GM12878 (cell line): Measurements from ENCODE around the gene NRG3. TPM values are rescaled to one million over a fixed set of nuclear protein-coding genes. Genes with fewer than 3 reads are reported as not detected.

ENCODE experiments used
- ATAC-seq: fragments of 200-7000 bp; cut with Tn5 transposase; 3 replicates; pipeline ENCODE4 v1.9.1; 2020; ENCODE audit warnings: mild to moderate bottlenecking, moderate library complexity
- BruUV-seq: library from RNA; stranded (reverse); fragments of 400-500 nt; replicated peaks from 2 replicates; lab custom pipeline; 2021; lab: Mats Ljungman, UMichigan
- CTCF ChIA-PET: fragments of 300-600 bp; sonication (Branson Sonifier 250); formaldehyde crosslinking; extraction: SDS; loops from one replicate; lab custom pipeline; 2021; ENCODE audit warnings: inconsistent platforms; lab: Yijun Ruan, JAX
- POLR2A ChIA-PET: fragments of 350-600 bp; formaldehyde crosslinking; extraction: SDS; loops from one replicate; lab custom pipeline; 2021; ENCODE audit warnings: inconsistent platforms; lab: Charles Lee
- RAD21 ChIA-PET: fragments of 300-600 bp; sonication (Branson Sonifier 250); formaldehyde crosslinking; loops from one replicate; lab custom pipeline; 2023; ENCODE audit warnings: antibody characterized with exemption; ENCODE audit not compliant: unreplicated experiment; lab: Charles Lee
- SMC1A ChIA-PET: fragments of 300-600 bp; sonication (Branson Sonifier 250); formaldehyde crosslinking; loops from one replicate; lab custom pipeline; 2023; ENCODE audit not compliant: unreplicated experiment, uncharacterized antibody; lab: Charles Lee
- DNase-seq: peaks from one replicate; pipeline ENCODE4 v3.0.0-alpha.2; 2011; ENCODE audit warnings: low read depth, low spot score
- FAIRE-seq: peaks from 3 replicates; lab custom pipeline; 2011; peaks lifted over from hg19 to GRCh38; lab: Jason Lieb, UNC
- H2AFZ ChIP-seq: 2 replicates; pipeline ENCODE4 v1.6.0; 2011; ENCODE audit warnings: low read depth, low read length, control low read depth; ENCODE audit not compliant: control insufficient read depth
- H3K27ac ChIP-seq: 2 replicates; pipeline ENCODE4 v1.5.1; 2011; ENCODE audit warnings: control low read depth; ENCODE audit not compliant: control insufficient read depth, insufficient read depth
- H3K27me3 ChIP-seq, 2 experiments: replicated peaks in 1 of 2; 2 replicates each; pipeline versions ENCODE4 v1.6.0 to v1.6.1; 2011; ENCODE audit warnings: low read length in 1 of 2; ENCODE audit not compliant: control insufficient read depth in 2 of 2, insufficient read depth in 2 of 2
- H3K36me3 ChIP-seq, 2 experiments: 2 replicates each; pipeline ENCODE4 v1.5.1; 2011; ENCODE audit warnings: low read length in 1 of 2; ENCODE audit not compliant: control insufficient read depth in 2 of 2, insufficient read depth in 2 of 2
- H3K4me1 ChIP-seq: 2 replicates; pipeline ENCODE4 v1.6.1; 2011; ENCODE audit warnings: mild to moderate bottlenecking, low read length, moderate library complexity, mixed read lengths; ENCODE audit not compliant: control insufficient read depth, insufficient read depth
- H3K4me2 ChIP-seq: 2 replicates; pipeline ENCODE4 v1.6.0; 2011; ENCODE audit warnings: control low read depth; ENCODE audit not compliant: control insufficient read depth, insufficient read depth
- H3K4me3 ChIP-seq: fragments of 200-600 bp; sonication (generic); 2 replicates; pipeline ENCODE4 v1.5.1; 2016
- H3K79me2 ChIP-seq: 2 replicates; pipeline ENCODE4 v1.6.0; 2011; ENCODE audit warnings: low read length; ENCODE audit not compliant: control insufficient read depth, insufficient read depth
- H3K9ac ChIP-seq: 2 replicates; pipeline ENCODE4 v1.8.0; 2011; ENCODE audit warnings: low read length, control low read depth, mixed read lengths; ENCODE audit not compliant: control insufficient read depth, insufficient read depth
- H3K9me3 ChIP-seq: replicated peaks from 3 replicates; pipeline ENCODE4 v1.5.1; 2011; ENCODE audit warnings: mild to moderate bottlenecking, low read length; ENCODE audit not compliant: control insufficient read depth, insufficient read depth
- H4K20me1 ChIP-seq: 2 replicates; pipeline ENCODE4 v1.6.0; 2011; ENCODE audit not compliant: control insufficient read depth, insufficient read depth
- DPF2 ChIP-seq: fragments of 450-650 bp; IDR thresholded peaks from 2 replicates; pipeline ENCODE4 v1.6.1; 2017; ENCODE audit warnings: mild to moderate bottlenecking
- HCFC1 ChIP-seq: fragments of 150-350 bp; IDR thresholded peaks from 2 replicates; pipeline ENCODE4 v1.6.1; 2014; ENCODE audit warnings: low read length
- HDAC2 ChIP-seq: fragments of 200-600 bp; sonication (generic); IDR thresholded peaks from 2 replicates; pipeline ENCODE4 v1.6.1; 2017
- IRF4 ChIP-seq: IDR thresholded peaks from 2 replicates; pipeline ENCODE4 v1.6.1; 2011; ENCODE audit warnings: low read depth, low read length
- KLF5 ChIP-seq: fragments of 450-650 bp; IDR thresholded peaks from 2 replicates; pipeline ENCODE4 v1.6.1; 2014; ENCODE audit warnings: mild to moderate bottlenecking; ENCODE audit not compliant: partially characterized antibody
- NR2C1 ChIP-seq: fragments of 450-650 bp; IDR thresholded peaks from 2 replicates; pipeline ENCODE4 v1.6.1; 2017; ENCODE audit warnings: antibody characterized with exemption, mild to moderate bottlenecking, moderate library complexity
- PML ChIP-seq: IDR thresholded peaks from 2 replicates; pipeline ENCODE4 v1.6.1; 2012; ENCODE audit warnings: low read length, inconsistent platforms
- SMAD5 ChIP-seq: IDR thresholded peaks from 2 replicates; pipeline ENCODE4 v1.6.1; 2016; ENCODE audit warnings: antibody characterized with exemption, low read depth
- STAT3 ChIP-seq: IDR thresholded peaks from 2 replicates; pipeline ENCODE4 v1.6.1; 2011; ENCODE audit warnings: low read depth, low read length, improper control_type of control experiment
- ZNF274 ChIP-seq: IDR thresholded peaks from one replicate; pipeline ENCODE4 v1.8.0; 2011; ENCODE audit not compliant: insufficient read length, insufficient read depth
- ZSCAN29 ChIP-seq: fragments of 450-650 bp; IDR thresholded peaks from 2 replicates; pipeline ENCODE4 v1.6.1; 2017; ENCODE audit warnings: mild to moderate bottlenecking, moderate library complexity
- WGBS: methylation state at CpG from one replicate; pipeline ENCODE4 v1.1.6; 2016; ENCODE audit warnings: low lambda C conversion rate; ENCODE audit not compliant: insufficient replicate concordance, insufficient coverage; ENCODE audit errors: missing lambda C conversion rate; 5-methylcytosine and 5-hydroxymethylcytosine counted together
- in situ Hi-C: fragments of 300-500 bp; cut with MboI; formaldehyde crosslinking; loops from 9 replicates; pipeline ENCODE4 v1.14.3; 2018; ENCODE audit warnings: mixed read lengths
- intact Hi-C: fragments of 100-400 bp; cut with micrococcal nuclease; formaldehyde crosslinking; loops from one replicate; pipeline ENCODE4 v1.14.2; 2022; ENCODE audit not compliant: unreplicated experiment
- polyA plus RNA-seq, 11 experiments: library from polyadenylated mRNA; depleted of rRNA in 4 of 11; unstranded in 6 of 11; stranded (reverse) in 5 of 11; fragments of >200 nt; fragmentation: Nextera tagmentation in 4 of 11; fragmentation: Illumina TruSeq in 1 of 11; extraction: Ambion mirVana in 4 of 11; extraction: Trizol in 1 of 11; gene quantifications; 1 replicate in 1 of 11; 2 replicates in 10 of 11; pipeline versions ENCODE4 v1.2.1 to v1.2.3, GENCODE V29; 2011 to 2016; ENCODE audit warnings: inconsistent platforms in 2 of 11, missing spikeins in 2 of 11, low read depth in 1 of 11
- total RNA-seq, 4 experiments: library from RNA; depleted of rRNA in 3 of 4; stranded (reverse); fragments of >200 nt in 3 of 4; fragmentation: Illumina TruSeq in 1 of 4; extraction: Trizol in 1 of 4; gene quantifications; 2 replicates each; pipeline versions ENCODE4 v1.2.1 to v1.2.3, GENCODE V29; 2013 to 2021
- TF ChIP-seq, protein P1 (sequence below): fragments of 450-650 bp; IDR thresholded peaks from 2 replicates; pipeline ENCODE4 v1.6.1; 2016; ENCODE audit warnings: mild to moderate bottlenecking
- TF ChIP-seq, protein P2 (sequence below): fragments of 450-650 bp; IDR thresholded peaks from 2 replicates; pipeline ENCODE4 v1.6.1; 2017; ENCODE audit warnings: borderline replicate concordance

Gene NRG3
- total and polyA plus RNA-seq, 10 of the 15 experiments (the other 5 are each of a cell fraction or from before 2014, with no cell fraction given), result 0.03 to 0.41 (median 0.17) TPM; not detected in 3

- TF ChIP-seq DPF2 (no peak), PML (no peak), ZNF274 (no peak), IRF4 (no peak), NR2C1 (no peak), STAT3 (no peak), ZSCAN29 (no peak)
- TF ChIP-seq, protein P1, sequence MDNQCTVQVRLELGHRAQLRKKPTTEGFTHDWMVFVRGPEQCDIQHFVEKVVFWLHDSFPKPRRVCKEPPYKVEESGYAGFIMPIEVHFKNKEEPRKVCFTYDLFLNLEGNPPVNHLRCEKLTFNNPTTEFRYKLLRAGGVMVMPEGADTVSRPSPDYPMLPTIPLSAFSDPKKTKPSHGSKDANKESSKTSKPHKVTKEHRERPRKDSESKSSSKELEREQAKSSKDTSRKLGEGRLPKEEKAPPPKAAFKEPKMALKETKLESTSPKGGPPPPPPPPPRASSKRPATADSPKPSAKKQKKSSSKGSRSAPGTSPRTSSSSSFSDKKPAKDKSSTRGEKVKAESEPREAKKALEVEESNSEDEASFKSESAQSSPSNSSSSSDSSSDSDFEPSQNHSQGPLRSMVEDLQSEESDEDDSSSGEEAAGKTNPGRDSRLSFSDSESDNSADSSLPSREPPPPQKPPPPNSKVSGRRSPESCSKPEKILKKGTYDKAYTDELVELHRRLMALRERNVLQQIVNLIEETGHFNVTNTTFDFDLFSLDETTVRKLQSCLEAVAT, result no peak
- TF ChIP-seq, all 136 proteins: peak for 0
Observed at GRCh38 chr10:81909453-81909852, 34.5 kb downstream of the NRG3 start (continued).

DNA sequence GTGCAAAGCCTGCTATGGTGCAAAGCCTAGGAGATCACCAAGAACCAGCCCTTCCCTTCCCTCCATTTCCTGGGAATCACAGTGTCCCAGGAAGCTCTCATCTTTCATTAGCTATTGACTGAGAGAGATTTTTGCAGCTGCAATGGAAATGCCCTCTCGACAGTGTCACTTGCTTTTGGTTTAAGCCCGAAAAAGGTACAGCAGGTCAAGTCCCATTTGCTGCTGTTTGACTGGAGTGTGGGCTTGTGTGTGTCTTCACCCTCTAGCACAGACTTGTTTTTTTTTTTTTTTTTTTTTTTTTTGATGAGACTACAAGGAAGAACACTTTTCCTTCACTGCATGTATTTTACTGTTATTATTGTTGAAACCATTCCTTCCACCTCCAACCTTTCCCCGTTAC is 36.3 kb downstream of the NRG3 start:
- POLR2A ChIA-PET, result no interaction called here
- intact Hi-C loops, result no loop called here
- no TSS peak for BruUV-seq

More for the DNA sequence above, 36.3 kb downstream of the NRG3 start:
- H3K4me3 ChIP-seq, result no peak overlapping the region
- no peaks in the 10 kb centered on the region for H3K36me3 ChIP-seq
- H3K79me2 ChIP-seq, result no peaks in the 10 kb centered on the region
- H3K4me1 ChIP-seq, result no peaks in the 10 kb centered on the region
- ChIA-PET RAD21 (no interaction called here), CTCF (no interaction called here), SMC1A (no interaction called here)
- DNase-seq (no peak), FAIRE-seq (no peak), ATAC-seq (no peak)
- H3K9ac ChIP-seq, result no peak overlapping the region
- 0% methylated on average over 3 of the region's 3 CpGs for WGBS
- no peaks in the 10 kb centered on the region for H3K9me3 ChIP-seq
- no peaks in the 10 kb centered on the region for H4K20me1 ChIP-seq
- in situ Hi-C loops, result no loop called here
- TF ChIP-seq, protein P2, sequence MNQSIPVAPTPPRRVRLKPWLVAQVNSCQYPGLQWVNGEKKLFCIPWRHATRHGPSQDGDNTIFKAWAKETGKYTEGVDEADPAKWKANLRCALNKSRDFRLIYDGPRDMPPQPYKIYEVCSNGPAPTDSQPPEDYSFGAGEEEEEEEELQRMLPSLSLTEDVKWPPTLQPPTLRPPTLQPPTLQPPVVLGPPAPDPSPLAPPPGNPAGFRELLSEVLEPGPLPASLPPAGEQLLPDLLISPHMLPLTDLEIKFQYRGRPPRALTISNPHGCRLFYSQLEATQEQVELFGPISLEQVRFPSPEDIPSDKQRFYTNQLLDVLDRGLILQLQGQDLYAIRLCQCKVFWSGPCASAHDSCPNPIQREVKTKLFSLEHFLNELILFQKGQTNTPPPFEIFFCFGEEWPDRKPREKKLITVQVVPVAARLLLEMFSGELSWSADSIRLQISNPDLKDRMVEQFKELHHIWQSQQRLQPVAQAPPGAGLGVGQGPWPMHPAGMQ, result no peak
- no peak for TF ChIP-seq HDAC2
- TF ChIP-seq SMAD5, result no peak
- TF ChIP-seq KLF5, result no peak
- TF ChIP-seq HCFC1, result no peak
- H3K4me2 ChIP-seq, result no peak overlapping the region
- no peak overlapping the region for H2AFZ ChIP-seq
- no peaks in the 10 kb centered on the region for H3K27me3 ChIP-seq
- no peak overlapping the region for H3K27ac ChIP-seq
